ENCODE measurements around the gene PRKRA. TPM values are rescaled to one million over a fixed set of nuclear protein-coding genes. Genes with fewer than 3 reads are reported as not detected.

PRKRA gene
- total and polyA plus RNA-seq, 2 donors (not counting 1 experiment from before 2014, with no cell fraction given): 27.0 to 71.9 TPM

- DNase-seq (no peak), ATAC-seq (ENCODE audit: low read depth) (no peak)
- Histone ChIP-seq H3K27ac (ENCODE audit: low read length in 2 of 2) (no peak overlapping the region), H3K9me3 (ENCODE audit: control extremely low read depth in 1 of 3, control insufficient read depth in 2 of 3, insufficient read depth in 1 of 3, low read length in 2 of 3) (no peaks in the 10 kb centered on the region), H3K4me2 (replicated peaks; ENCODE audit: low read depth, low read length, poor library complexity, severe bottlenecking) (no peak overlapping the region), H3K9ac (ENCODE audit: low read length) (no peak overlapping the region), H2AFZ (ENCODE audit: insufficient read depth, low read depth, low read length, poor library complexity, severe bottlenecking) (no peak overlapping the region), H3K36me3 (replicated peaks in 1 of 2; ENCODE audit: control extremely low read depth in 1 of 2, control insufficient read depth in 1 of 2, extremely low read depth in 1 of 2, insufficient read depth in 2 of 2, low read length in 1 of 2) (peaks cover 0 to 2% of the 10 kb centered on the region in 2 experiments), H3K4me1 (ENCODE audit: control insufficient read depth in 2 of 2, insufficient read depth in 2 of 2, low read length in 2 of 2) (peaks cover 7 to 16% of the 10 kb centered on the region in 2 donors), H4K20me1 (ENCODE audit: control insufficient read depth, insufficient read depth, low read length, poor library complexity, severe bottlenecking) (peaks cover 20% of the 10 kb centered on the region), H3K4me3 (ENCODE audit: control extremely low read depth in 1 of 5, extremely low read depth in 1 of 5, insufficient read depth in 1 of 5, low read depth in 2 of 5, low read length in 4 of 5) (no peak overlapping the region), H3K27me3 (replicated peaks in 1 of 4; ENCODE audit: control extremely low read depth in 1 of 4, control insufficient read depth in 3 of 4, insufficient read depth in 4 of 4, low read length in 3 of 4) (no peaks in the 10 kb centered on the region), H3K79me2 (ENCODE audit: control insufficient read depth, insufficient read depth, low read length) (peaks cover 12% of the 10 kb centered on the region)
- H3K27ac Mint-ChIP-seq: no peak overlapping the region
- no CpG with 5 or more reads among the region's 2 CpGs for WGBS (ENCODE audit: insufficient coverage)
- intact Hi-C loops (cut with micrococcal nuclease): loop anchor here (10.0 kb wide), 1 partner anchor 812 kb away; the partner anchor contains the start of gene SESTD1
- peak overlapping the region; percentile 71 for H3K4me3 Mint-ChIP-seq
- no peaks in the 10 kb centered on the region for H3K27me3 Mint-ChIP-seq
- peaks cover 27% of the 10 kb centered on the region for H3K4me1 Mint-ChIP-seq
- TF ChIP-seq CTCF (IDR thresholded peaks at IDR 0.05): no peak
- TF ChIP-seq EZH2 (IDR thresholded peaks at IDR 0.05; ENCODE audit: borderline replicate concordance, insufficient read depth, low read depth, low read length, poor library complexity, severe bottlenecking): no peak
- ChIA-PET POLR2A (interaction anchor here (0.6 kb wide), 1 partner anchor 61 kb away, joined by 3 read pairs; no protein-coding TSS in a partner anchor), CTCF (interaction anchor here (2.8 kb wide), 1 partner anchor 38 kb away, joined by 7 read pairs; no protein-coding TSS in a partner anchor)
- H3K9me3 Mint-ChIP-seq (ENCODE audit: insufficient read depth): no peaks in the 10 kb centered on the region
Measured at GRCh38 chr2:178452334-178452733, 1.4 kb upstream of the PRKRA start.

- DNase-seq: no peak
- no peaks in the 10 kb centered on the region for H3K27me3 ChIP-seq (replicated peaks in 1 of 4; ENCODE audit: control extremely low read depth in 1 of 4, control insufficient read depth in 3 of 4, insufficient read depth in 4 of 4, low read length in 3 of 4)
- CTCF ChIA-PET: interaction anchor here (5.5 kb wide), 1 partner anchor 36 kb away, joined by 34 read pairs; no protein-coding TSS in a partner anchor
- H3K4me1 ChIP-seq (ENCODE audit: control insufficient read depth in 2 of 2, insufficient read depth in 2 of 2, low read length in 2 of 2): peaks cover 7 to 16% of the 10 kb centered on the region in 2 donors
- H3K79me2 ChIP-seq (ENCODE audit: control insufficient read depth, insufficient read depth, low read length): peaks cover 18% of the 10 kb centered on the region
- peak overlapping the region; percentile 91 for H3K9ac ChIP-seq (ENCODE audit: low read length)
- peak overlapping the region; percentile 83 to 94 for H3K27ac ChIP-seq (ENCODE audit: low read length in 2 of 2)
- peak overlapping the region; percentile 90 for H2AFZ ChIP-seq (ENCODE audit: insufficient read depth, low read depth, low read length, poor library complexity, severe bottlenecking)
- Mint-ChIP-seq H3K4me3 (peak overlapping the region; percentile 88), H3K27me3 (no peaks in the 10 kb centered on the region), H3K27ac (peak overlapping the region; percentile 92), H3K4me1 (peaks cover 29% of the 10 kb centered on the region), H3K9me3 (ENCODE audit: insufficient read depth) (no peaks in the 10 kb centered on the region)
- peaks cover 2 to 8% of the 10 kb centered on the region in 2 experiments for H3K36me3 ChIP-seq (replicated peaks in 1 of 2; ENCODE audit: control extremely low read depth in 1 of 2, control insufficient read depth in 1 of 2, extremely low read depth in 1 of 2, insufficient read depth in 2 of 2, low read length in 1 of 2)
- H4K20me1 ChIP-seq (ENCODE audit: control insufficient read depth, insufficient read depth, low read length, poor library complexity, severe bottlenecking): peaks cover 27% of the 10 kb centered on the region
- TF ChIP-seq EZH2 (IDR thresholded peaks at IDR 0.05; ENCODE audit: borderline replicate concordance, insufficient read depth, low read depth, low read length, poor library complexity, severe bottlenecking) (no peak), CTCF (IDR thresholded peaks at IDR 0.05) (no peak)
- POLR2A ChIA-PET: interaction anchor here (0.9 to 1.2 kb wide), 4 partner anchors 29 to 80 kb away, joined by 4 to 9 read pairs (median 4); partner anchors contain the start of gene PLEKHA3
- peak overlapping the region; percentile 97 for H3K4me2 ChIP-seq (replicated peaks; ENCODE audit: low read depth, low read length, poor library complexity, severe bottlenecking)
- H3K4me3 ChIP-seq (ENCODE audit: control extremely low read depth in 1 of 5, extremely low read depth in 1 of 5, insufficient read depth in 1 of 5, low read depth in 2 of 5, low read length in 4 of 5): peak overlapping the region; percentile 70 to 97 (median 92)
- WGBS (ENCODE audit: insufficient coverage): under 1% methylated on average over 25 of the region's 25 CpGs
- ATAC-seq (ENCODE audit: low read depth): peak; percentile 25
- intact Hi-C loops (cut with micrococcal nuclease): loop anchor here (1.0 to 10.0 kb wide), 4 partner anchors 36 to 1238 kb away; partner anchors contain the start of genes HNRNPA3 and SESTD1
- no peaks in the 10 kb centered on the region for H3K9me3 ChIP-seq (ENCODE audit: control extremely low read depth in 1 of 3, control insufficient read depth in 2 of 3, insufficient read depth in 1 of 3, low read length in 2 of 3)
Measured at GRCh38 chr2:178450524-178450773, 526 bp downstream of the PRKRA start.

Measured in B cell (primary cell).